ENCODE results near the gene OR52I2.
A peak's percentile ranks its signal among the peaks of the same experiment; 100 is the strongest.

OR52I2 gene

GRCh38 chr11:4581443-4581842 is at the start of gene OR52I2:
TSS of gene OR52I2 (plus strand) at chr11:4581743.
- DNase-seq (ENCODE audit: low read depth) = no peak

GRCh38 chr11:4539603-4540219 is 41.8 kb upstream of the OR52I2 start:
- DNase-seq (ENCODE audit: low read depth) = peak; percentile 28

- no peak for DNase-seq (ENCODE audit: low read depth)
Observed at GRCh38 chr11:4541071-4541470, 40.5 kb upstream of the OR52I2 start.

- peak; percentile 16 for DNase-seq (ENCODE audit: low read depth)
Observed at GRCh38 chr11:4543561-4543960, 38.0 kb upstream of the OR52I2 start.

- DNase-seq (ENCODE audit: low read depth) = no peak
Observed at GRCh38 chr11:4544891-4545290, 36.7 kb upstream of the OR52I2 start, which contains the start of gene OR52M1. TSS of gene OR52M1 (plus strand) at chr11:4545191. CDS start at chr11:4545191, 0 bp downstream.

- DNase-seq (ENCODE audit: low read depth) = no peak
Observed at GRCh38 chr11:4546878-4547277, 34.7 kb upstream of the OR52I2 start.

GRCh38 chr11:4547416-4547815 is 34.1 kb upstream of the OR52I2 start:
- no peak for DNase-seq (ENCODE audit: low read depth)

- DNase-seq (ENCODE audit: low read depth) = peak; percentile 21
Observed at GRCh38 chr11:4551346-4551979, 30.1 kb upstream of the OR52I2 start.

GRCh38 chr11:4559527-4560440 is 21.8 kb upstream of the OR52I2 start:
- no peak for DNase-seq (ENCODE audit: low read depth)

- DNase-seq (ENCODE audit: low read depth) = no peak
Observed at GRCh38 chr11:4560467-4560866, 21.1 kb upstream of the OR52I2 start.

- no peak for DNase-seq (ENCODE audit: low read depth)
Observed at GRCh38 chr11:4565371-4565770, 16.2 kb upstream of the OR52I2 start.

GRCh38 chr11:4569075-4569474 is 12.5 kb upstream of the OR52I2 start:
- DNase-seq (ENCODE audit: low read depth) = no peak

GRCh38 chr11:4576880-4577279 is 4.7 kb upstream of the OR52I2 start:
- no peak for DNase-seq (ENCODE audit: low read depth)

- DNase-seq (ENCODE audit: low read depth) = no peak
Observed at GRCh38 chr11:4577761-4578160, 3.8 kb upstream of the OR52I2 start.

GRCh38 chr11:4578624-4579023 is 2.9 kb upstream of the OR52I2 start:
- DNase-seq (ENCODE audit: low read depth) = no peak

GRCh38 chr11:4580124-4580523 is 1.4 kb upstream of the OR52I2 start:
- no peak for DNase-seq (ENCODE audit: low read depth)

GRCh38 chr11:4589017-4589416 is 7.5 kb downstream of the OR52I2 start:
- DNase-seq (ENCODE audit: low read depth) = no peak

GRCh38 chr11:4593739-4594138 is 12.2 kb downstream of the OR52I2 start, which contains the start of gene OR52I1:
TSS of gene OR52I1 (plus strand) at chr11:4594039. CDS start at chr11:4594039, 0 bp downstream.
- no peak for DNase-seq (ENCODE audit: low read depth)

- no peak for DNase-seq (ENCODE audit: low read depth)
Observed at GRCh38 chr11:4605057-4605456, 23.5 kb downstream of the OR52I2 start.

GRCh38 chr11:4606231-4607015 is 24.9 kb downstream of the OR52I2 start:
- peak; percentile 35 for DNase-seq (ENCODE audit: low read depth)

GRCh38 chr11:4607096-4607495 is 25.6 kb downstream of the OR52I2 start:
- DNase-seq (ENCODE audit: low read depth) = peak; percentile 6

Measured in iris pigment epithelial cell (primary cell).